Adrenal gland (tissue), 5 donors: Measurements from ENCODE around the gene KIF26B.

Experiments
- CTCF ChIP-seq, 6 experiments: fragments of 450-650 bp in 4 of 6; fragments of 200-600 bp in 2 of 6; sonication (generic) in 1 of 6; IDR thresholded peaks; 1 replicate in 5 of 6; 2 replicates in 1 of 6; pipeline versions ENCODE4 v1.5.1 to v1.8.0; 2016 to 2021; ENCODE audit warnings: antibody characterized with exemption in 6 of 6, mild to moderate bottlenecking in 2 of 6, moderate library complexity in 1 of 6
- POLR2A ChIP-seq, 2 donors: fragments of 450-650 bp; IDR thresholded peaks; one replicate each; pipeline ENCODE4 v1.6.1; 2017; ENCODE audit warnings: antibody characterized with exemption in 2 of 2, mild to moderate bottlenecking in 2 of 2, moderate library complexity in 1 of 2
- donor health status: DM: no; HTN: no; CAD: no.

GRCh38 chr1:245500546-245500945, 345.8 kb downstream of the KIF26B start:
- peak in 2 of 6 experiments; percentile 13 to 16 for TF ChIP-seq CTCF (IDR thresholded peaks at IDR 0.05)
- no peak for TF ChIP-seq POLR2A (IDR thresholded peaks at IDR 0.05)
